Kidney (tissue), 11 donors: ENCODE data around the gene SEC22B. TPM values are rescaled to one million over a fixed set of nuclear protein-coding genes. Genes with fewer than 3 reads are reported as not detected.
A peak's percentile ranks its signal among the peaks of the same experiment; 100 is the strongest.
"Not testable (repeated sequence)": the region's sequence is repeated elsewhere in the genome, so short reads cannot be mapped to it uniquely, and the experiment has no call there.

ENCODE experiments used
- DNase-seq, 5 donors: peaks; one replicate each; pipeline ENCODE4 v3.0.0-alpha.2; 2013 to 2020
- FAIRE-seq: peaks from 2 replicates; lab custom pipeline; 2012; peaks lifted over from hg19 to GRCh38; lab: Jason Lieb, UNC
- H3K27ac ChIP-seq, 2 donors: one replicate each; pipeline ENCODE4 v1.7.0; 2013; ENCODE audit warnings: low read depth in 2 of 2, low read length in 2 of 2, inconsistent platforms in 1 of 2
- H3K27me3 ChIP-seq: one replicate; pipeline ENCODE4 v1.7.1; 2013; ENCODE audit warnings: low read length, inconsistent platforms; ENCODE audit not compliant: control insufficient read depth, insufficient read depth
- H3K36me3 ChIP-seq, 3 donors: one replicate each; pipeline versions ENCODE4 v1.7.0 to v1.7.1; 2013; ENCODE audit warnings: low read length in 3 of 3, control low read depth in 1 of 3, inconsistent platforms in 1 of 3; ENCODE audit not compliant: insufficient read depth in 3 of 3, control insufficient read depth in 2 of 3
- H3K4me1 ChIP-seq, 3 donors: one replicate each; pipeline versions ENCODE4 v1.7.0 to v1.7.1; 2013; ENCODE audit warnings: low read length in 3 of 3, inconsistent platforms in 1 of 3, low read depth in 1 of 3; ENCODE audit not compliant: control insufficient read depth in 2 of 3, insufficient read depth in 2 of 3
- H3K4me3 ChIP-seq, 3 donors: one replicate each; pipeline versions ENCODE4 v1.7.0 to v1.8.1; 2013; ENCODE audit warnings: low read length in 3 of 3, control low read depth in 1 of 3, inconsistent platforms in 1 of 3
- H3K9ac ChIP-seq, 3 donors: one replicate each; pipeline versions ENCODE4 v1.7.0 to v1.7.1; 2013; ENCODE audit warnings: low read length in 3 of 3, control low read depth in 1 of 3, inconsistent platforms in 1 of 3
- H3K9me3 ChIP-seq, 3 donors: one replicate each; pipeline versions ENCODE4 v1.7.0 to v1.7.1; 2013; ENCODE audit warnings: low read length in 3 of 3, control low read depth in 1 of 3, inconsistent platforms in 1 of 3; ENCODE audit not compliant: control insufficient read depth in 2 of 3, insufficient read depth in 1 of 3
- intact Hi-C: fragments of 100-400 bp; cut with DNase I; formaldehyde crosslinking; loops from one replicate; pipeline ENCODE4 v1.11.1; 2022
- polyA plus RNA-seq: library from polyadenylated mRNA; stranded (reverse); fragments of 350-450 nt; fragmentation: Illumina TruSeq; extraction: RNeasy Lipid Tissue Mini Kit (QIAGEN cat#74804); gene quantifications from one replicate; pipeline ENCODE4 v1.2.3, GENCODE V29; 2014; ENCODE audit warnings: low read depth, low replicate concordance; ENCODE audit not compliant: insufficient read depth
- total RNA-seq: library from RNA; stranded (reverse); fragmentation: NEBNext Ultra II Directional; extraction: Animal tissue kit (Norgen Biotek cat#: 25700); gene quantifications from one replicate; pipeline ENCODE4 v1.2.1, GENCODE V29; 2021
- donor health status: control.
- donor health status: control.
- donor health status: DM: yes; HTN: yes; CAD: no.
- donor health status: Normal renal cell carcinoma (clear cell type).

SEC22B gene
- total and polyA plus RNA-seq, 2 donors from 2014 or later, result 20.1 to 29.8 TPM

- DNase-seq, H3K9ac ChIP-seq, H3K4me3 ChIP-seq, H3K27me3 ChIP-seq, H3K27ac ChIP-seq, H3K9me3 ChIP-seq, H3K36me3 ChIP-seq, FAIRE-seq, H3K4me1 ChIP-seq, intact Hi-C loops: not testable (repeated sequence)
These were observed 63.2 kb downstream of the SEC22B start for GRCh38 chr1:120113134-120113533.

GRCh38 chr1:120112212-120112611 lies 64.1 kb downstream of the SEC22B start:
- H3K4me3 ChIP-seq, H3K27ac ChIP-seq, H3K9me3 ChIP-seq, H3K27me3 ChIP-seq, H3K4me1 ChIP-seq, intact Hi-C loops, H3K9ac ChIP-seq, H3K36me3 ChIP-seq, FAIRE-seq: not testable (repeated sequence)
- peak in 3 of 5 donors; percentile 17 to 39 (median 37) for DNase-seq

GRCh38 chr1:120111771-120112170 lies 64.5 kb downstream of the SEC22B start:
- H3K9me3 ChIP-seq, DNase-seq, H3K4me3 ChIP-seq, H3K36me3 ChIP-seq, FAIRE-seq, H3K4me1 ChIP-seq, H3K27ac ChIP-seq, intact Hi-C loops, H3K27me3 ChIP-seq, H3K9ac ChIP-seq: not testable (repeated sequence)

- H3K4me1 ChIP-seq, FAIRE-seq, H3K9ac ChIP-seq, H3K36me3 ChIP-seq, H3K27me3 ChIP-seq, H3K4me3 ChIP-seq, intact Hi-C loops, H3K9me3 ChIP-seq, H3K27ac ChIP-seq, DNase-seq: not testable (repeated sequence)
These were observed 65.3 kb downstream of the SEC22B start for GRCh38 chr1:120111008-120111407.

GRCh38 chr1:120109656-120110055 lies 66.7 kb downstream of the SEC22B start:
- FAIRE-seq, H3K4me1 ChIP-seq, H3K27me3 ChIP-seq, H3K9ac ChIP-seq, H3K27ac ChIP-seq, intact Hi-C loops, H3K36me3 ChIP-seq, H3K4me3 ChIP-seq, H3K9me3 ChIP-seq: not testable (repeated sequence)
- peak in 4 of 5 donors; percentile 19 to 62 (median 28) for DNase-seq

- H3K9ac ChIP-seq, H3K36me3 ChIP-seq, intact Hi-C loops, H3K9me3 ChIP-seq, FAIRE-seq, H3K27ac ChIP-seq, H3K4me1 ChIP-seq, H3K27me3 ChIP-seq, H3K4me3 ChIP-seq, DNase-seq: not testable (repeated sequence)
These were observed 67.1 kb downstream of the SEC22B start for GRCh38 chr1:120109180-120109579.

- H3K4me3 ChIP-seq, H3K27ac ChIP-seq, H3K4me1 ChIP-seq, intact Hi-C loops, H3K9ac ChIP-seq, DNase-seq, H3K36me3 ChIP-seq, FAIRE-seq, H3K9me3 ChIP-seq, H3K27me3 ChIP-seq: not testable (repeated sequence)
These were observed 71.0 kb downstream of the SEC22B start for GRCh38 chr1:120105288-120105687.

- H3K4me3 ChIP-seq, H3K9me3 ChIP-seq, H3K9ac ChIP-seq, H3K36me3 ChIP-seq, H3K27ac ChIP-seq, FAIRE-seq, intact Hi-C loops, H3K27me3 ChIP-seq, H3K4me1 ChIP-seq, DNase-seq: not testable (repeated sequence)
These were observed 72.6 kb downstream of the SEC22B start for GRCh38 chr1:120103768-120104167.

- H3K27ac ChIP-seq, FAIRE-seq, H3K4me3 ChIP-seq, intact Hi-C loops, H3K36me3 ChIP-seq, DNase-seq, H3K27me3 ChIP-seq, H3K9ac ChIP-seq, H3K9me3 ChIP-seq, H3K4me1 ChIP-seq: not testable (repeated sequence)
These were observed 74.7 kb downstream of the SEC22B start for GRCh38 chr1:120101593-120101992.
